Measurements from ENCODE around the gene CCDC149. TPM values are rescaled to one million over a fixed set of nuclear protein-coding genes. Genes with fewer than 3 reads are reported as not detected.

The CCDC149 gene
- polyA plus RNA-seq, 2 of the 4 experiments (the other 2 are of a cell fraction), result 1.4 to 2.8 TPM

DNA sequence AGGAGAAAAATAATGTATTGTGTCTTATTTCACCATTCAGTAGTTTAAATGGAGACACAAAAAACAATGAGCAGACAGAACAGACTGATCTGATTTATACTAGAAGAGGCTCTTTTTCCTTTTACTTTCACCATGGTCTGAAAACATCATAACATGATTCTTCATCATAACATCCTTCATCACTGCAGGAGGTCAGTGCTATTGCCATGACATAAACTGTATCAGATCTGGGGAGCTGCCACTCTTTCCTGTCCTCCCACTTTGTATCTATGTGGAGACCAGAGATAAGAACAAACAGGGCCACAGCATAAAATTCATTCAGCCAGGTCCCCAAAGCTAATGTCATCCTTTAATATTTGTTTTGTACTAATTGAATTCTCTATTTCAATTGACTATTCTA is 92.3 kb downstream of the CCDC149 start:
- H3K27ac ChIP-seq, result no peak overlapping the region

DNA sequence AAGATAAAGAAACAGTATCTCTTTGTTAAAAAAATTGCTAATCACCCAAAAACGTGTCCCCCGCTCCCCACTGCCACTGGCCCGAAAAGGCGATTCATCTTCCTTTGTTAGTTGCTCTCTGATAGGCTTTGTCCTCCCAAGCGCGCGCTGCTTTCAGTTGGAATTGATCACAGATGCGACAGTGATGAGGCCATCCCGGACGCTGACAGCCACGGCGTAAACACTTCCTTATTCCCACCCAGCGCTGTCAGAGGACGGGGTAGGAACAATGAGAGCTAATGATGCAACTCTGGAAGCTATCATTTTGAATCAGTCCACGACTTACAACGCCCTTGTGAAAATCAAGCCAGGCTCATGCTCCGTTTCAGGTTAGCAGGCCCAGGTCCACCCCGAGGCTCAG is 96.0 kb downstream of the CCDC149 start:
- 87% methylated on average over 18 of the region's 18 CpGs for WGBS (ENCODE audit: missing lambda C conversion rate)
- Histone ChIP-seq H3K9me3 (no peaks in the 10 kb centered on the region), H3K4me1 (no peaks in the 10 kb centered on the region), H3K4me3 (no peak overlapping the region), H3K27ac (no peak overlapping the region), H3K4me2 (no peak overlapping the region)
- CTCF ChIA-PET, result no interaction called here
- ATAC-seq, result no peak
- FAIRE-seq, result no peak
- POLR2A ChIA-PET, result no interaction called here
- TF ChIP-seq JUN (IDR thresholded peaks at IDR 0.05) (no peak), EHF (CRISPR knock-in tag; IDR thresholded peaks at IDR 0.05) (no peak), RFX5 (IDR thresholded peaks at IDR 0.05) (no peak), NR3C1 (IDR thresholded peaks at IDR 0.05) (no peak), ZFP36 (IDR thresholded peaks at IDR 0.05; ENCODE audit: borderline replicate concordance, partially characterized antibody) (no peak), TFCP2L1 (CRISPR knock-in tag; IDR thresholded peaks at IDR 0.05) (no peak), EP300 (IDR thresholded peaks at IDR 0.05) (no peak), ZNF302 (CRISPR knock-in tag; IDR thresholded peaks at IDR 0.05) (no peak), CEBPB (IDR thresholded peaks at IDR 0.05) (no peak), NPAS2 (CRISPR knock-in tag; IDR thresholded peaks at IDR 0.05; ENCODE audit: borderline replicate concordance) (no peak)
- TF ChIP-seq, protein P1, sequence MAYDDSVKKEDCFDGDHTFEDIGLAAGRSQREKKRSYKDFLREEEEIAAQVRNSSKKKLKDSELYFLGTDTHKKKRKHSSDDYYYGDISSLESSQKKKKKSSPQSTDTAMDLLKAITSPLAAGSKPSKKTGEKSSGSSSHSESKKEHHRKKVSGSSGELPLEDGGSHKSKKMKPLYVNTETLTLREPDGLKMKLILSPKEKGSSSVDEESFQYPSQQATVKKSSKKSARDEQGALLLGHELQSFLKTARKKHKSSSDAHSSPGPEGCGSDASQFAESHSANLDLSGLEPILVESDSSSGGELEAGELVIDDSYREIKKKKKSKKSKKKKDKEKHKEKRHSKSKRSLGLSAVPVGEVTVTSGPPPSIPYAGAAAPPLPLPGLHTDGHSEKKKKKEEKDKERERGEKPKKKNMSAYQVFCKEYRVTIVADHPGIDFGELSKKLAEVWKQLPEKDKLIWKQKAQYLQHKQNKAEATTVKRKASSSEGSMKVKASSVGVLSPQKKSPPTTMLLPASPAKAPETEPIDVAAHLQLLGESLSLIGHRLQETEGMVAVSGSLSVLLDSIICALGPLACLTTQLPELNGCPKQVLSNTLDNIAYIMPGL (CRISPR knock-in tag; IDR thresholded peaks at IDR 0.05; ENCODE audit: borderline replicate concordance), result no peak
- TF ChIP-seq, protein P2, sequence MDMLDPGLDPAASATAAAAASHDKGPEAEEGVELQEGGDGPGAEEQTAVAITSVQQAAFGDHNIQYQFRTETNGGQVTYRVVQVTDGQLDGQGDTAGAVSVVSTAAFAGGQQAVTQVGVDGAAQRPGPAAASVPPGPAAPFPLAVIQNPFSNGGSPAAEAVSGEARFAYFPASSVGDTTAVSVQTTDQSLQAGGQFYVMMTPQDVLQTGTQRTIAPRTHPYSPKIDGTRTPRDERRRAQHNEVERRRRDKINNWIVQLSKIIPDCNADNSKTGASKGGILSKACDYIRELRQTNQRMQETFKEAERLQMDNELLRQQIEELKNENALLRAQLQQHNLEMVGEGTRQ (IDR thresholded peaks at IDR 0.05), result no peak
- TF ChIP-seq, protein P3, sequence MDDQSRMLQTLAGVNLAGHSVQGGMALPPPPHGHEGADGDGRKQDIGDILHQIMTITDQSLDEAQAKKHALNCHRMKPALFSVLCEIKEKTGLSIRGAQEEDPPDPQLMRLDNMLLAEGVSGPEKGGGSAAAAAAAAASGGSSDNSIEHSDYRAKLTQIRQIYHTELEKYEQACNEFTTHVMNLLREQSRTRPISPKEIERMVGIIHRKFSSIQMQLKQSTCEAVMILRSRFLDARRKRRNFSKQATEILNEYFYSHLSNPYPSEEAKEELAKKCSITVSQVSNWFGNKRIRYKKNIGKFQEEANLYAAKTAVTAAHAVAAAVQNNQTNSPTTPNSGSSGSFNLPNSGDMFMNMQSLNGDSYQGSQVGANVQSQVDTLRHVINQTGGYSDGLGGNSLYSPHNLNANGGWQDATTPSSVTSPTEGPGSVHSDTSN (IDR thresholded peaks at IDR 0.05), result no peak
- DNase-seq (ENCODE audit: low read depth in 1 of 2, low spot score in 1 of 2), result no peak

More for the DNA sequence above, 92.3 kb downstream of the CCDC149 start:
- POLR2A ChIA-PET, result no interaction called here
- CTCF ChIA-PET, result no interaction called here
- Histone ChIP-seq H3K4me3 (no peak overlapping the region), H3K4me2 (no peak overlapping the region), H3K9me3 (no peaks in the 10 kb centered on the region), H3K4me1 (no peaks in the 10 kb centered on the region)
- TF ChIP-seq KDM1A (IDR thresholded peaks at IDR 0.05; ENCODE audit: low read depth), result no peak
- TF ChIP-seq HDAC2 (IDR thresholded peaks at IDR 0.05), result no peak
- TF ChIP-seq, protein P4, sequence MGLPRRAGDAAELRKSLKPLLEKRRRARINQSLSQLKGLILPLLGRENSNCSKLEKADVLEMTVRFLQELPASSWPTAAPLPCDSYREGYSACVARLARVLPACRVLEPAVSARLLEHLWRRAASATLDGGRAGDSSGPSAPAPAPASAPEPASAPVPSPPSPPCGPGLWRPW (IDR thresholded peaks at IDR 0.05), result no peak
- no peak for TF ChIP-seq RARB (CRISPR knock-in tag; IDR thresholded peaks at IDR 0.05)
- TF ChIP-seq NPAS2 (CRISPR knock-in tag; IDR thresholded peaks at IDR 0.05; ENCODE audit: borderline replicate concordance), result no peak
- TF ChIP-seq FOXS1 (CRISPR knock-in tag; IDR thresholded peaks at IDR 0.05), result no peak
- TF ChIP-seq CBX8 (IDR thresholded peaks at IDR 0.05), result no peak
- no peak for TF ChIP-seq KDM5A (IDR thresholded peaks at IDR 0.05)
- TF ChIP-seq RNF2 (IDR thresholded peaks at IDR 0.05; ENCODE audit: borderline replicate concordance, low read depth), result no peak
- TF ChIP-seq, protein P3 (IDR thresholded peaks at IDR 0.05), result no peak
- TF ChIP-seq, protein P2 (IDR thresholded peaks at IDR 0.05), result no peak
- TF ChIP-seq RCOR1 (IDR thresholded peaks at IDR 0.05; ENCODE audit: low read depth, low read length), result no peak
- TF ChIP-seq RFX5 (IDR thresholded peaks at IDR 0.05), result no peak
- TF ChIP-seq PHF8 (IDR thresholded peaks at IDR 0.05; ENCODE audit: borderline replicate concordance, low read depth), result no peak
- no peak for ATAC-seq
- DNase-seq (ENCODE audit: low read depth in 1 of 2, low spot score in 1 of 2), result no peak
- FAIRE-seq, result no peak
